Astrocyte (in vitro differentiated cells and primary cell): ENCODE measurements around the gene YIPF6. TPM values are rescaled to one million over a fixed set of nuclear protein-coding genes. Genes with fewer than 3 reads are reported as not detected.

Source experiments
- DNase-seq: peaks from one replicate; pipeline ENCODE4 v3.0.0-alpha.2; 2010; ENCODE audit warnings: low read depth
- FAIRE-seq: peaks from 2 replicates; lab custom pipeline; 2011; peaks lifted over from hg19 to GRCh38; lab: Jason Lieb, UNC
- H2AFZ ChIP-seq: 2 replicates; pipeline ENCODE4 v1.6.0; 2012; ENCODE audit warnings: low read depth, low read length, inconsistent platforms
- H3K27ac ChIP-seq: 2 replicates; pipeline ENCODE4 v1.5.1; 2011; ENCODE audit warnings: low read depth, low read length, inconsistent platforms
- H3K27me3 ChIP-seq: 2 replicates; pipeline ENCODE4 v1.6.0; 2011; ENCODE audit warnings: low read length, inconsistent platforms; ENCODE audit not compliant: insufficient read depth
- H3K36me3 ChIP-seq: 2 replicates; pipeline ENCODE4 v1.5.1; 2011; ENCODE audit warnings: low read length, inconsistent platforms; ENCODE audit not compliant: insufficient read depth
- H3K4me1 ChIP-seq: 2 replicates; pipeline ENCODE4 v1.5.1; 2011; ENCODE audit warnings: low read length, inconsistent platforms; ENCODE audit not compliant: insufficient read depth
- H3K4me2 ChIP-seq: 2 replicates; pipeline ENCODE4 v1.6.0; 2012; ENCODE audit warnings: low read length, inconsistent platforms
- H3K4me3 ChIP-seq: 2 replicates; pipeline ENCODE4 v1.5.1; 2011; ENCODE audit warnings: low read depth, mild to moderate bottlenecking, low read length, inconsistent platforms; ENCODE audit not compliant: insufficient read depth
- H3K79me2 ChIP-seq: 2 replicates; pipeline ENCODE4 v1.6.0; 2012; ENCODE audit warnings: mild to moderate bottlenecking, low read length, inconsistent platforms; ENCODE audit not compliant: insufficient read depth
- H3K9ac ChIP-seq: 2 replicates; pipeline ENCODE4 v1.6.0; 2012; ENCODE audit warnings: mild to moderate bottlenecking, low read length, inconsistent platforms
- H3K9me3 ChIP-seq: 2 replicates; pipeline ENCODE4 v1.5.1; 2012; ENCODE audit warnings: low read depth, mild to moderate bottlenecking, low read length, inconsistent platforms; ENCODE audit not compliant: insufficient read depth
- H4K20me1 ChIP-seq: 2 replicates; pipeline ENCODE4 v1.6.0; 2012; ENCODE audit warnings: low read length, inconsistent platforms; ENCODE audit not compliant: insufficient read depth
- H3K27ac Mint-ChIP-seq: one replicate; pipeline ENCODE4 v1.8.0; 2021; ENCODE audit warnings: mild to moderate bottlenecking, mixed read lengths; ENCODE audit not compliant: unreplicated experiment
- H3K27me3 Mint-ChIP-seq: one replicate; pipeline ENCODE4 v1.8.0; 2021; ENCODE audit warnings: low read depth, mixed read lengths; ENCODE audit not compliant: unreplicated experiment
- H3K36me3 Mint-ChIP-seq: one replicate; pipeline ENCODE4 v1.8.0; 2021; ENCODE audit warnings: low read depth, mixed read lengths; ENCODE audit not compliant: unreplicated experiment
- H3K4me1 Mint-ChIP-seq: one replicate; pipeline ENCODE4 v1.8.0; 2021; ENCODE audit warnings: low read depth, mixed read lengths; ENCODE audit not compliant: unreplicated experiment
- H3K4me3 Mint-ChIP-seq: one replicate; pipeline ENCODE4 v1.8.0; 2021; ENCODE audit warnings: mild to moderate bottlenecking, moderate library complexity, mixed read lengths; ENCODE audit not compliant: unreplicated experiment
- H3K9me3 Mint-ChIP-seq: one replicate; pipeline ENCODE4 v1.8.0; 2021; ENCODE audit warnings: mild to moderate bottlenecking, mixed read lengths; ENCODE audit not compliant: unreplicated experiment
- EZH2 ChIP-seq: IDR thresholded peaks from 2 replicates; pipeline ENCODE4 v1.6.1; 2012; ENCODE audit warnings: mild to moderate bottlenecking, low read length, inconsistent platforms; ENCODE audit not compliant: insufficient read depth
- total RNA-seq: library from RNA; stranded (reverse); gene quantifications from 2 replicates; pipeline ENCODE4 v1.2.1, GENCODE V29; 2021
- TF ChIP-seq, protein P1 (sequence below): IDR thresholded peaks from 2 replicates; pipeline ENCODE4 v1.5.1; 2011; ENCODE audit warnings: low read depth, mild to moderate bottlenecking, inconsistent platforms, low read length, moderate library complexity; ENCODE audit not compliant: insufficient read depth

The YIPF6 gene
- total RNA-seq, 1 donor from 2014 or later: 33.0 TPM

DNA sequence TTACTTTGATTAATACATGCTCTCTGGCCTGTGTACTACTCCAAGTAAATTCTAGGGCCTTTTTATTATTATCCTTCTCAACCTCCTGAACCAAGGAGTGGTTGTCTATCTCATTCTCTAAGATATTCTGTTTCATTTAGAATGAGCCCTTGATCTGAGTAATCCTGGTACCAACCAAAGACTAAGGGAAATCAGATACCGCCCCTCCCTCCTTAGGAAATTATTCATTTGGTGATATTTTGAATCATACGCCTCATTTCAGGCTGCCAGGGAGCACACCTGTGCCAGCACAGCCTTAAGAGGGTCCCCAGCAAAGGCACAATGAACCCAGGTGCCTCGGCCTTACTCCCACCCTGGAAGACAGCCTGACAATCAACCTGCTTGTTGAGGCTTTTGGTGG lies 75.4 kb downstream of the YIPF6 start:
- Histone ChIP-seq H3K27ac (no peak overlapping the region), H3K9ac (no peak overlapping the region), H3K9me3 (no peaks in the 10 kb centered on the region), H3K79me2 (no peaks in the 10 kb centered on the region), H3K4me3 (no peak overlapping the region), H3K27me3 (no peaks in the 10 kb centered on the region), H3K4me1 (peaks cover 4% of the 10 kb centered on the region), H2AFZ (no peak overlapping the region), H4K20me1 (no peaks in the 10 kb centered on the region), H3K4me2 (no peak overlapping the region), H3K36me3 (no peaks in the 10 kb centered on the region)
- peaks cover 3% of the 10 kb centered on the region for H3K36me3 Mint-ChIP-seq
- H3K27me3 Mint-ChIP-seq: no peaks in the 10 kb centered on the region
- DNase-seq (no peak), FAIRE-seq (no peak)
- TF ChIP-seq, protein P1, sequence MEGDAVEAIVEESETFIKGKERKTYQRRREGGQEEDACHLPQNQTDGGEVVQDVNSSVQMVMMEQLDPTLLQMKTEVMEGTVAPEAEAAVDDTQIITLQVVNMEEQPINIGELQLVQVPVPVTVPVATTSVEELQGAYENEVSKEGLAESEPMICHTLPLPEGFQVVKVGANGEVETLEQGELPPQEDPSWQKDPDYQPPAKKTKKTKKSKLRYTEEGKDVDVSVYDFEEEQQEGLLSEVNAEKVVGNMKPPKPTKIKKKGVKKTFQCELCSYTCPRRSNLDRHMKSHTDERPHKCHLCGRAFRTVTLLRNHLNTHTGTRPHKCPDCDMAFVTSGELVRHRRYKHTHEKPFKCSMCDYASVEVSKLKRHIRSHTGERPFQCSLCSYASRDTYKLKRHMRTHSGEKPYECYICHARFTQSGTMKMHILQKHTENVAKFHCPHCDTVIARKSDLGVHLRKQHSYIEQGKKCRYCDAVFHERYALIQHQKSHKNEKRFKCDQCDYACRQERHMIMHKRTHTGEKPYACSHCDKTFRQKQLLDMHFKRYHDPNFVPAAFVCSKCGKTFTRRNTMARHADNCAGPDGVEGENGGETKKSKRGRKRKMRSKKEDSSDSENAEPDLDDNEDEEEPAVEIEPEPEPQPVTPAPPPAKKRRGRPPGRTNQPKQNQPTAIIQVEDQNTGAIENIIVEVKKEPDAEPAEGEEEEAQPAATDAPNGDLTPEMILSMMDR: no peak
- TF ChIP-seq EZH2: no peak
- H3K4me1 Mint-ChIP-seq: peaks cover 12% of the 10 kb centered on the region
- H3K9me3 Mint-ChIP-seq: no peaks in the 10 kb centered on the region
- no peak overlapping the region for H3K27ac Mint-ChIP-seq
- H3K4me3 Mint-ChIP-seq: no peak overlapping the region

GRCh38 chrX:68579810-68580209 lies 81.0 kb downstream of the YIPF6 start:
- H3K4me2 ChIP-seq: no peak overlapping the region
- Mint-ChIP-seq H3K27me3 (peaks cover 3% of the 10 kb centered on the region), H3K36me3 (peaks cover 3% of the 10 kb centered on the region), H3K9me3 (no peaks in the 10 kb centered on the region), H3K4me1 (no peaks in the 10 kb centered on the region), H3K27ac (no peak overlapping the region), H3K4me3 (no peak overlapping the region)
- H4K20me1 ChIP-seq: no peaks in the 10 kb centered on the region
- no peaks in the 10 kb centered on the region for H3K9me3 ChIP-seq
- H3K79me2 ChIP-seq: no peaks in the 10 kb centered on the region
- no peaks in the 10 kb centered on the region for H3K27me3 ChIP-seq
- H3K4me1 ChIP-seq: no peaks in the 10 kb centered on the region
- TF ChIP-seq, protein P1: no peak
- TF ChIP-seq EZH2: no peak
- no peak overlapping the region for H2AFZ ChIP-seq
- no peak overlapping the region for H3K27ac ChIP-seq
- DNase-seq (no peak), FAIRE-seq (peak; percentile 65)
- H3K4me3 ChIP-seq: no peak overlapping the region
- no peak overlapping the region for H3K9ac ChIP-seq
- no peaks in the 10 kb centered on the region for H3K36me3 ChIP-seq

GRCh38 chrX:68584221-68584620 lies 85.4 kb downstream of the YIPF6 start:
- Mint-ChIP-seq H3K4me3 (no peak overlapping the region), H3K27ac (no peak overlapping the region), H3K4me1 (no peaks in the 10 kb centered on the region), H3K36me3 (no peaks in the 10 kb centered on the region), H3K27me3 (peaks cover 3% of the 10 kb centered on the region), H3K9me3 (peaks cover 1% of the 10 kb centered on the region)
- H3K4me3 ChIP-seq: no peak overlapping the region
- no peak for TF ChIP-seq EZH2
- TF ChIP-seq, protein P1: no peak
- H3K36me3 ChIP-seq: no peaks in the 10 kb centered on the region
- DNase-seq (no peak), FAIRE-seq (peak; percentile 50)
- no peaks in the 10 kb centered on the region for H3K4me1 ChIP-seq
- H3K27ac ChIP-seq: no peak overlapping the region
- no peak overlapping the region for H3K9ac ChIP-seq
- H3K9me3 ChIP-seq: no peaks in the 10 kb centered on the region
- H2AFZ ChIP-seq: no peak overlapping the region
- no peaks in the 10 kb centered on the region for H4K20me1 ChIP-seq
- no peak overlapping the region for H3K4me2 ChIP-seq
- no peaks in the 10 kb centered on the region for H3K79me2 ChIP-seq
- H3K27me3 ChIP-seq: no peaks in the 10 kb centered on the region
